ENCODE data around the gene FRAT1. TPM values are rescaled to one million over a fixed set of nuclear protein-coding genes. Genes with fewer than 3 reads are reported as not detected.

Gene FRAT1
- total RNA-seq, 6 experiments from 2014 or later, result 0.82 to 1.3 (median 1.1) TPM

- Mint-ChIP-seq H3K36me3 (ENCODE audit: low read depth) (peaks cover 5% of the 10 kb centered on the region; the same call in 1 of the 2 replicates), H3K4me3 (no peak overlapping the region), H3K9me3 (no peaks in the 10 kb centered on the region), H3K27ac (no peak overlapping the region), H3K4me1 (ENCODE audit: low read depth) (no peaks in the 10 kb centered on the region; the same call in 1 of the 2 replicates), H3K27me3 (ENCODE audit: insufficient read depth) (no peaks in the 10 kb centered on the region)
- TF ChIP-seq, protein P1, sequence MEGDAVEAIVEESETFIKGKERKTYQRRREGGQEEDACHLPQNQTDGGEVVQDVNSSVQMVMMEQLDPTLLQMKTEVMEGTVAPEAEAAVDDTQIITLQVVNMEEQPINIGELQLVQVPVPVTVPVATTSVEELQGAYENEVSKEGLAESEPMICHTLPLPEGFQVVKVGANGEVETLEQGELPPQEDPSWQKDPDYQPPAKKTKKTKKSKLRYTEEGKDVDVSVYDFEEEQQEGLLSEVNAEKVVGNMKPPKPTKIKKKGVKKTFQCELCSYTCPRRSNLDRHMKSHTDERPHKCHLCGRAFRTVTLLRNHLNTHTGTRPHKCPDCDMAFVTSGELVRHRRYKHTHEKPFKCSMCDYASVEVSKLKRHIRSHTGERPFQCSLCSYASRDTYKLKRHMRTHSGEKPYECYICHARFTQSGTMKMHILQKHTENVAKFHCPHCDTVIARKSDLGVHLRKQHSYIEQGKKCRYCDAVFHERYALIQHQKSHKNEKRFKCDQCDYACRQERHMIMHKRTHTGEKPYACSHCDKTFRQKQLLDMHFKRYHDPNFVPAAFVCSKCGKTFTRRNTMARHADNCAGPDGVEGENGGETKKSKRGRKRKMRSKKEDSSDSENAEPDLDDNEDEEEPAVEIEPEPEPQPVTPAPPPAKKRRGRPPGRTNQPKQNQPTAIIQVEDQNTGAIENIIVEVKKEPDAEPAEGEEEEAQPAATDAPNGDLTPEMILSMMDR (IDR thresholded peaks at IDR 0.05), result no peak
- no peak for DNase-seq
Observed at GRCh38 chr10:97349752-97350513, 30.9 kb downstream of the FRAT1 start.

GRCh38 chr10:97353945-97354344 is 34.9 kb downstream of the FRAT1 start:
- Mint-ChIP-seq H3K9me3 (no peaks in the 10 kb centered on the region), H3K27me3 (ENCODE audit: insufficient read depth) (no peaks in the 10 kb centered on the region), H3K4me1 (ENCODE audit: low read depth) (no peaks in the 10 kb centered on the region), H3K27ac (no peak overlapping the region), H3K36me3 (ENCODE audit: low read depth) (peaks cover 19% of the 10 kb centered on the region), H3K4me3 (no peak overlapping the region)
- DNase-seq, result no peak
- TF ChIP-seq, protein P1 (IDR thresholded peaks at IDR 0.05), result no peak

GRCh38 chr10:97355571-97355975 is 36.5 kb downstream of the FRAT1 start:
- TF ChIP-seq, protein P1 (IDR thresholded peaks at IDR 0.05), result peak; percentile 34; the same call in 1 of the 2 replicates
- Mint-ChIP-seq H3K9me3 (no peaks in the 10 kb centered on the region), H3K27me3 (ENCODE audit: insufficient read depth) (no peaks in the 10 kb centered on the region), H3K36me3 (ENCODE audit: low read depth) (peaks cover 21% of the 10 kb centered on the region), H3K4me1 (ENCODE audit: low read depth) (no peaks in the 10 kb centered on the region), H3K4me3 (no peak overlapping the region), H3K27ac (no peak overlapping the region)
- DNase-seq, result no peak

DNA sequence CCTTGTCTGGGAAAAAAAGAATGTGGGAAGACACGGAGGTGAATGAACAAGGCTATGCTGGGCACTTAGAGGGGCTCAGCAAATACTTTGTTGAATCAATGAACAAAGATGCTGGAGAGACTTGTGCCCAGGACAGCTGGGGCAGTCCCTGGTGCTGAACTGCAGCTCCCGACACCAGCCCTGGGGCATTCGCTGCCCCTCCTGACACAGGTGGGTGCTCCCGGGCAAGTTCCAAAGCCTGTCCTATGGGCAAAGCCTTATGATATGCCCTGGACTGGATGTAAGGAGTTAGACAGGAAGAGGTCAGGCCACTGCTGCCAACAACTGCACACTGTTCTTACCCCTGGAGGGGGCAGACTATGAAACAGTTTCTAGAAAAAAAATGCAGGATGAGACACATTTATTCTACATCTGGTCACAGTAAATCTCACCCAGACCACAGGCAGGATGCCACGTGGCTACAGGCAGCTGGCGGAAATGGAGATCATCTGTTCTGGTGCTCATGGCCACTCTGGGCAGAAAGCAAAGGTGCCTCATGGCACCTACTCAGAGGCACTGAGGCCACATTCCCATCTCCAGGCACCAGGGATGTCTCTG is 37.3 kb downstream of the FRAT1 start:
- no peaks in the 10 kb centered on the region for H3K4me1 Mint-ChIP-seq (ENCODE audit: low read depth)
- TF ChIP-seq, protein P1 (IDR thresholded peaks at IDR 0.05), result no peak
- no peak for DNase-seq
- no peaks in the 10 kb centered on the region for H3K27me3 Mint-ChIP-seq (ENCODE audit: insufficient read depth)
- no peaks in the 10 kb centered on the region for H3K9me3 Mint-ChIP-seq
- no peak overlapping the region for H3K4me3 Mint-ChIP-seq
- no peak overlapping the region for H3K27ac Mint-ChIP-seq
- peaks cover 21% of the 10 kb centered on the region for H3K36me3 Mint-ChIP-seq (ENCODE audit: low read depth)

GRCh38 chr10:97356918-97357317 is 37.8 kb downstream of the FRAT1 start:
- DNase-seq, result no peak
- no peaks in the 10 kb centered on the region for H3K9me3 Mint-ChIP-seq
- no peak overlapping the region; the same call in 1 of the 2 replicates for H3K27ac Mint-ChIP-seq
- H3K27me3 Mint-ChIP-seq (ENCODE audit: insufficient read depth), result no peaks in the 10 kb centered on the region
- peaks cover 21% of the 10 kb centered on the region for H3K36me3 Mint-ChIP-seq (ENCODE audit: low read depth)
- TF ChIP-seq, protein P1 (IDR thresholded peaks at IDR 0.05), result no peak
- H3K4me1 Mint-ChIP-seq (ENCODE audit: low read depth), result no peaks in the 10 kb centered on the region
- H3K4me3 Mint-ChIP-seq, result no peak overlapping the region
